ENCODE data around the gene HLA-F. TPM values are rescaled to one million over a fixed set of nuclear protein-coding genes. Genes with fewer than 3 reads are reported as not detected.
A peak's percentile ranks its signal among the peaks of the same experiment; 100 is the strongest.

HLA-F gene
- total and polyA plus RNA-seq, 2 experiments from 2014 or later = 0.43 to 0.93 TPM

DNA sequence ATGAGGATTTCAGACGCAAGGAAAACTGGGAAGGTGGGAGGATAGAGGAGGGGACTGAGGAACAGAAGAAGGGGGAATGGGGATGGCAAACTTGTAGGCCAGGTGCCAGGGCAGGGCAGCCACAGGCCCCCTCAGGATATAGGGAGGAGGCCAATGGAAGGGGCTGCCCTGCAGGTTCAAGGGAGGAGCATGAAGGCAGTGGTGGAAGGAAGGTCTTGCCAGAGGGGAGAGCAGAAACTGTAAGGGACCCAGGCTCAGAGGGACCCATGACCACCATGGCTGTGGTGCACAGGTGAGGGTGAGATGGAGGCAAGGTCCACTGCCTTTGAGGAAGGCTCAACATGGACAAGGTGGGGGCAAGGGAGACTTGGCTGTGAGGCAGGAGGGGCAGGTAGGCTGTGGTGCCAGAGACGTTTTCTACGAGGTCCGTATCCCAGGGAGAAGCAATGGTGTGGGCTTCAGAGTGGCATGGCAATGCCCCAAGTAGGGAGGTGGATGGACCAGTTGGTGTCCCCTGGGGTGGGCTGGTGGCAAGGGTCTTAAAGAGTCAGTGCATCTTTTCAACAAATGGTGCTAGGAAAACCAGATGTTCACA, 22.7 kb downstream of the HLA-F start:
- Histone ChIP-seq H3K9ac (no peak overlapping the region), H3K4me1 (ENCODE audit: insufficient read depth) (no peaks in the 10 kb centered on the region), H3K79me2 (ENCODE audit: insufficient read depth) (no peaks in the 10 kb centered on the region), H2AFZ (no peak overlapping the region), H3K36me3 (ENCODE audit: low read depth) (no peaks in the 10 kb centered on the region), H3K27ac (no peak overlapping the region), H3K9me2 (ENCODE audit: insufficient read depth) (no peaks in the 10 kb centered on the region), H3K4me2 (ENCODE audit: unreplicated experiment) (no peak overlapping the region), H3F3A (ENCODE audit: insufficient read depth) (no peaks in the 10 kb centered on the region), H4K20me1 (ENCODE audit: insufficient read depth) (no peaks in the 10 kb centered on the region), H3K9me3 (ENCODE audit: low read depth) (no peaks in the 10 kb centered on the region), H3K4me3 (no peak overlapping the region), H3K27me3 (replicated peaks; ENCODE audit: insufficient read depth) (no peaks in the 10 kb centered on the region)
- no peak for DNase-seq
- 89 to 90% methylated on average over 4 of the region's 4 CpGs for WGBS, 2 experiments (ENCODE audit: low coverage in 1 of 2, low lambda C conversion rate in 2 of 2, missing lambda C conversion rate in 2 of 2)
- in situ Hi-C loops (cut with MboI) = loop anchor here (25.0 kb wide), 1 partner anchor 266 kb away; no protein-coding TSS in a partner anchor
- TF ChIP-seq EZH2phosphoT487 (IDR thresholded peaks at IDR 0.05; ENCODE audit: insufficient read depth, low read depth) (no peak), EZH2 (IDR thresholded peaks at IDR 0.05; ENCODE audit: insufficient read depth, poor library complexity, severe bottlenecking) (no peak)

DNA sequence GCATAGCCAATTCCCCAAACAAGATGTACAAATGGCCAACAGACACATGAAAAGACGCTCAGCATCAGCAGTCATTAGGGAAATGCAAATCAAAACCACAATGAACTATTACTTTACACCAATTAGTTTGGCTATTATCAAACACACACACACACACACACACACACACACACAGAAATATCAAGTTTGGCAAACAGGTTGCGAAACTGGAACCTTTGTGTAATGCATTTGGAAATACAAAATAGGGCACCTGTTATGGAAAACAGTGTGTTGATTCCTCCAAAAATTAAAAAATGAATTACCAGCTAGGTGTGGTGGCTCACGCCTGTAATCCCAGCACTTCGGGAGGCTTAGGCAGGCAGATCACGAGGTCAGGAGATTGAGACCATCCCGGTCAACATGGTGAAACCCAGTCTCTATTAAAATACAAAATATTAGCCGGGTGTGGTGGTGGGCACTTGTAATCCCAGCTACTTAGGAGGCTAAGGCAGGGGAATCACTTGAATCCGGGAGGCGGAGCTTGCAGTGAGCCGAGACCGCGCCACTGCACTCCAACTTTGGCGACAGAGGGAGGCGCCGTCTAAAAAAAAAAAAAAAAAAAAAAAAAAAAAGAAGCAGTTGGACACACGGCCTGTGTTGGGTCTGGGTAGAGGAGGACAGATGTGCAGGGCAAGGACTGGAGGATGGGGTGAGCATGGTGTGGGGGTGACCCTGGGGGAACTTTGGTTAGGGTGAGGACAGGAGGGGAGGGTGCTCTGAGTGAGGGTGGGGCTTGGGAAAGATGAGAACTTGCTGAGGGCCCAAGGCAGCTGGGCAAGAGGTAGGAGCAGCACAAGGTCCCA, 23.8 kb downstream of the HLA-F start:
- no peak for DNase-seq
- H2AFZ ChIP-seq = no peak overlapping the region
- no peaks in the 10 kb centered on the region for H3K9me3 ChIP-seq (ENCODE audit: low read depth)
- no peak overlapping the region for H3K27ac ChIP-seq
- H3K9ac ChIP-seq = no peak overlapping the region
- no peak overlapping the region for H3K4me2 ChIP-seq (ENCODE audit: unreplicated experiment)
- WGBS, 2 experiments (ENCODE audit: low coverage in 1 of 2, low lambda C conversion rate in 2 of 2, missing lambda C conversion rate in 2 of 2) = 67 to 84% methylated on average over 9 to 16 of the region's 16 CpGs
- no peaks in the 10 kb centered on the region; the same call in 1 of the 2 replicates for H3K79me2 ChIP-seq (ENCODE audit: insufficient read depth)
- TF ChIP-seq EZH2phosphoT487 (IDR thresholded peaks at IDR 0.05; ENCODE audit: insufficient read depth, low read depth) = no peak
- no peak for TF ChIP-seq EZH2 (IDR thresholded peaks at IDR 0.05; ENCODE audit: insufficient read depth, poor library complexity, severe bottlenecking)
- H3K36me3 ChIP-seq (ENCODE audit: low read depth) = no peaks in the 10 kb centered on the region
- no peaks in the 10 kb centered on the region for H3K9me2 ChIP-seq (ENCODE audit: insufficient read depth)
- no peaks in the 10 kb centered on the region for H3F3A ChIP-seq (ENCODE audit: insufficient read depth)
- H4K20me1 ChIP-seq (ENCODE audit: insufficient read depth) = no peaks in the 10 kb centered on the region
- in situ Hi-C loops (cut with MboI) = loop anchor here (25.0 kb wide), 1 partner anchor 265 kb away; no protein-coding TSS in a partner anchor
- H3K27me3 ChIP-seq (replicated peaks; ENCODE audit: insufficient read depth) = no peaks in the 10 kb centered on the region
- peaks cover 6% of the 10 kb centered on the region; the same call in 1 of the 2 replicates for H3K4me1 ChIP-seq (ENCODE audit: insufficient read depth)
- no peak overlapping the region for H3K4me3 ChIP-seq

DNA sequence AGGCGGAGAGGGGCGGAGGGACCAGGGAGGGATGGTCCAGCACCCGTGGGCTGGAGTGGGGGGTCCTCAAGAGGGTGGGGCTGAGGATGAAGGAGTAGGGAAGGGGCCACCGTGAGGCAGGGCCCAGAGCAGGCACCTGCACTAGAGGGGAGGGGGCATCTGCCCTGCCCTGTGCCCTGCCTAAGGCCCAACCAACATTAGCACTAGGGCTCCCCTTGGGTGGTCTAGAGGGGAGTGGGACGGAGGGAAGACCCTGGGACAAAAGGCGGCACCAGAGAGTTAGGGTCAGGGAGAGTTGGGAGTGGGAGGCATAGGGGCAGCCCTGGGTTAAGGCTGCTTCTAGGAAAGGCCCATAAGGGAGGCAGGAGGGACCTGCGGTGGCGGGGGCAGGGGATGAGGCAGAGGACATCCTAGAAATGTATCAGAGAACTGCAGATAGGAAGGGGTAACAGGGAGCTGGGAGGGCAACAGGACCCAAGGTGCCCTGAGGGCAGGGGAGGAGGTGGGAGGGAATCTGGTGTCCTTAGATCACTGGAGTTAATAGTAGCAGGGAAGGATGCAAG, 24.5 kb downstream of the HLA-F start:
- 84 to 90% methylated on average over 4 to 8 of the region's 8 CpGs for whole genome bisulfite sequencing, 2 experiments (ENCODE audit: low coverage in 1 of 2, low lambda C conversion rate in 2 of 2, missing lambda C conversion rate in 2 of 2)
- Histone ChIP-seq H3K79me2 (ENCODE audit: insufficient read depth) (no peaks in the 10 kb centered on the region; the same call in 1 of the 2 replicates), H3K36me3 (ENCODE audit: low read depth) (no peaks in the 10 kb centered on the region), H3K4me1 (ENCODE audit: insufficient read depth) (peaks cover 6% of the 10 kb centered on the region; the same call in 1 of the 2 replicates), H3K9me2 (ENCODE audit: insufficient read depth) (no peaks in the 10 kb centered on the region), H3K27me3 (replicated peaks; ENCODE audit: insufficient read depth) (no peaks in the 10 kb centered on the region), H4K20me1 (ENCODE audit: insufficient read depth) (no peaks in the 10 kb centered on the region), H2AFZ (peak overlapping the region; percentile 97), H3K9ac (peak overlapping the region; percentile 76), H3K27ac (no peak overlapping the region), H3K9me3 (ENCODE audit: low read depth) (no peaks in the 10 kb centered on the region), H3F3A (ENCODE audit: insufficient read depth) (no peaks in the 10 kb centered on the region), H3K4me2 (ENCODE audit: unreplicated experiment) (peak overlapping the region; percentile 90), H3K4me3 (peak overlapping the region; percentile 85)
- in situ Hi-C loops (cut with MboI) = loop anchor here (25.0 kb wide), 1 partner anchor 265 kb away; no protein-coding TSS in a partner anchor
- DNase-seq = no peak
- no peak for TF ChIP-seq EZH2 (IDR thresholded peaks at IDR 0.05; ENCODE audit: insufficient read depth, poor library complexity, severe bottlenecking)
- no peak for TF ChIP-seq EZH2phosphoT487 (IDR thresholded peaks at IDR 0.05; ENCODE audit: insufficient read depth, low read depth)

Measured in GM23248 (cell line).